Loucy (cell line): ENCODE measurements around the gene RNF152.

ENCODE experiments used
- H2AFZ ChIP-seq: fragments of 200-600 bp; sonication (generic); 2 replicates; pipeline ENCODE4 v1.6.0; 2016; ENCODE audit warnings: antibody characterized with exemption, mild to moderate bottlenecking, low read length, moderate library complexity
- H3F3A ChIP-seq: fragments of 200-600 bp; 2 replicates; pipeline ENCODE4 v1.6.0; 2016; ENCODE audit warnings: antibody characterized with exemption, low read depth, mild to moderate bottlenecking
- H3K27me3 ChIP-seq: fragments of 200-600 bp; sonication (generic); 2 replicates; pipeline ENCODE4 v1.6.1; 2014; ENCODE audit warnings: low read length, mild to moderate bottlenecking; ENCODE audit not compliant: insufficient read depth, poor library complexity, severe bottlenecking
- H3K36me3 ChIP-seq: fragments of 200-600 bp; sonication (generic); 2 replicates; pipeline ENCODE4 v1.6.1; 2016; ENCODE audit warnings: low read length; ENCODE audit not compliant: insufficient read depth
- H3K4me1 ChIP-seq: fragments of 200-600 bp; sonication (generic); 2 replicates; pipeline ENCODE4 v1.5.1; 2014; ENCODE audit warnings: low read length, mild to moderate bottlenecking; ENCODE audit not compliant: insufficient read depth, poor library complexity, severe bottlenecking
- H3K4me2 ChIP-seq: fragments of 200-600 bp; sonication (generic); 2 replicates; pipeline ENCODE4 v1.6.0; 2014; ENCODE audit warnings: antibody characterized with exemption, low read length, low read depth, mild to moderate bottlenecking; ENCODE audit not compliant: poor library complexity, severe bottlenecking
- H3K4me3 ChIP-seq: fragments of 200-600 bp; sonication (generic); 2 replicates; pipeline ENCODE4 v1.5.1; 2014; ENCODE audit warnings: low read length, mild to moderate bottlenecking, mixed read lengths; ENCODE audit not compliant: poor library complexity, severe bottlenecking
- H3K79me2 ChIP-seq: fragments of 200-600 bp; sonication (generic); 2 replicates; pipeline ENCODE4 v1.6.1; 2014; ENCODE audit warnings: low read length; ENCODE audit not compliant: insufficient read depth
- H3K9ac ChIP-seq: fragments of 200-600 bp; sonication (generic); 2 replicates; pipeline ENCODE4 v1.6.0; 2014; ENCODE audit warnings: mild to moderate bottlenecking, low read depth, low read length, moderate library complexity; ENCODE audit not compliant: poor library complexity, severe bottlenecking
- H3K9me2 ChIP-seq: fragments of 200-600 bp; sonication (generic); replicated peaks from 2 replicates; pipeline ENCODE4 v1.6.1; 2016; ENCODE audit warnings: low read depth, low read length, mixed read lengths
- H3K9me3 ChIP-seq: fragments of 200-600 bp; sonication (generic); 2 replicates; pipeline ENCODE4 v1.6.1; 2014; ENCODE audit warnings: mild to moderate bottlenecking, antibody characterized with exemption, low read length, low read depth; ENCODE audit not compliant: insufficient read depth
- H4K20me1 ChIP-seq: fragments of 200-600 bp; sonication (generic); 2 replicates; pipeline ENCODE4 v1.6.0; 2014; ENCODE audit warnings: antibody characterized with exemption, low read length, mild to moderate bottlenecking; ENCODE audit not compliant: insufficient read depth, poor library complexity, severe bottlenecking
- CTCF ChIP-seq: fragments of 200-600 bp; sonication (generic); conservative IDR thresholded peaks from 2 replicates; pipeline ENCODE4 v1.5.1; 2014; ENCODE audit warnings: mild to moderate bottlenecking, antibody characterized with exemption, low read length
- EZH2phosphoT487 ChIP-seq: fragments of 200-600 bp; IDR thresholded peaks from 2 replicates; pipeline ENCODE4 v1.6.1; 2018; ENCODE audit warnings: antibody characterized with exemption, mild to moderate bottlenecking, moderate library complexity, borderline replicate concordance

The RNF152 gene

GRCh38 chr18:61876899-61877298 is 15.9 kb downstream of the RNF152 start:
- Histone ChIP-seq H3K4me3 (no peak overlapping the region), H3K9me2 (no peaks in the 10 kb centered on the region), H3K79me2 (no peaks in the 10 kb centered on the region), H3K36me3 (no peaks in the 10 kb centered on the region), H2AFZ (no peak overlapping the region), H3F3A (no peaks in the 10 kb centered on the region), H4K20me1 (no peaks in the 10 kb centered on the region), H3K4me1 (no peaks in the 10 kb centered on the region), H3K4me2 (no peak overlapping the region), H3K9ac (no peak overlapping the region), H3K27me3 (no peaks in the 10 kb centered on the region), H3K9me3 (no peaks in the 10 kb centered on the region)
- TF ChIP-seq EZH2phosphoT487 (no peak), CTCF (no peak)

GRCh38 chr18:61870151-61870550 is 22.7 kb downstream of the RNF152 start:
- H3K36me3 ChIP-seq = no peaks in the 10 kb centered on the region
- H3F3A ChIP-seq = no peaks in the 10 kb centered on the region
- no peaks in the 10 kb centered on the region for H3K79me2 ChIP-seq
- TF ChIP-seq CTCF (no peak), EZH2phosphoT487 (no peak)
- H3K4me2 ChIP-seq = no peak overlapping the region
- no peaks in the 10 kb centered on the region for H3K27me3 ChIP-seq
- no peaks in the 10 kb centered on the region for H3K9me3 ChIP-seq
- H2AFZ ChIP-seq = no peak overlapping the region
- no peak overlapping the region for H3K4me3 ChIP-seq
- no peaks in the 10 kb centered on the region for H3K9me2 ChIP-seq
- H3K9ac ChIP-seq = no peak overlapping the region
- no peaks in the 10 kb centered on the region for H4K20me1 ChIP-seq
- peaks cover 6% of the 10 kb centered on the region for H3K4me1 ChIP-seq

- H3K9me3 ChIP-seq = no peaks in the 10 kb centered on the region
- no peaks in the 10 kb centered on the region for H3K27me3 ChIP-seq
- no peak overlapping the region for H2AFZ ChIP-seq
- H3K9ac ChIP-seq = no peak overlapping the region
- TF ChIP-seq EZH2phosphoT487 = no peak
- no peak for TF ChIP-seq CTCF
- no peaks in the 10 kb centered on the region for H3K79me2 ChIP-seq
- H4K20me1 ChIP-seq = no peaks in the 10 kb centered on the region
- no peaks in the 10 kb centered on the region for H3K9me2 ChIP-seq
- no peak overlapping the region for H3K4me3 ChIP-seq
- peaks cover 6% of the 10 kb centered on the region for H3K4me1 ChIP-seq
- no peak overlapping the region for H3K4me2 ChIP-seq
- no peaks in the 10 kb centered on the region for H3F3A ChIP-seq
- no peaks in the 10 kb centered on the region for H3K36me3 ChIP-seq
Observed at GRCh38 chr18:61869636-61870035, 23.2 kb downstream of the RNF152 start.
